ENCODE measurements around the gene STK31.
"Not testable (repeated sequence)": the region's sequence is repeated elsewhere in the genome, so short reads cannot be mapped to it uniquely, and the experiment has no call there.

STK31 gene

DNA sequence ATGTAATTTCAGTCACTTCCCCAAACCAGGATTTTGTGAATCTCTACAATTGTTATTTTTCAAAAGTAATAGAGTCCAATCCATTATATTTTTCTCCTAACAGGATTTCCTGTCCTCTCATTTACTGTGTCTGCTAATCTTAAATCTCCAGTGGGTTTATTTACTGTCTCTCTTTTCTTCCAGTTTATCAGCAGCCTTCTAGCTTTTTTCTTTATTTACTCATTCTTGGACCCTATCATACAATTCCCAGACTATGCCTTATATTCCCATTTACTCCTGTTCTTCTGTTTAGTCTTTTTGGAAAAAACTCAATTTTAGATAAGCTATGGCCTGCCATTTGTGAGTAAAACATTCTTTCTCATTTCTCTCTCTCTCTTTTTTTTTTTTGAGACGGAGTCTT lies 94.7 kb downstream of the STK31 start:
- DNase-seq: no peak

- no peak for DNase-seq
Observed at GRCh38 chr7:23808421-23808820, 98.4 kb downstream of the STK31 start.

GRCh38 chr7:23810099-23810498 lies 100.1 kb downstream of the STK31 start:
- DNase-seq: no peak

DNA sequence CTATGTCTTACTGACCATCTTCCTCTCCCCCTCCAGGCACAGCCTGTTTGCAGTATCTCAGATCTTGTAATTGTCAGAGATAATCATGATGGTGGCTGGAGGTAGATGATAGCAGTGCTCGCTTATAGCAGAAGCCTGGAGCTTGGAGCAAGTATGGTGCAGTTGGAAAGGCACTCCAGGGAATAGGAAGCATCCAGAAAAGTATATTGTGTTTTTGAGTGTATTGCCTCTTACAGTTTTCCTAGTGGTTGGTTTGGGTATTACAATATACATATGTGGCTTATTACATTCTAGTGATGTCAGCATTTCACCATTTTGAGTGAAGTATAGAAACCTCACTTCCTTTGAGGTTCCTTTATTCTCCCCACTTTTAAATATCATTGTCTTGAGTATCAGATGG lies 101.5 kb downstream of the STK31 start:
- DNase-seq: no peak

GRCh38 chr7:23828125-23828524 lies 118.1 kb downstream of the STK31 start:
- DNase-seq: not testable (repeated sequence)

GRCh38 chr7:23832733-23833132 lies 122.7 kb downstream of the STK31 start:
- not testable (repeated sequence) for DNase-seq

- no peak for DNase-seq
Observed at GRCh38 chr7:23833405-23833804, 123.4 kb downstream of the STK31 start.

DNA sequence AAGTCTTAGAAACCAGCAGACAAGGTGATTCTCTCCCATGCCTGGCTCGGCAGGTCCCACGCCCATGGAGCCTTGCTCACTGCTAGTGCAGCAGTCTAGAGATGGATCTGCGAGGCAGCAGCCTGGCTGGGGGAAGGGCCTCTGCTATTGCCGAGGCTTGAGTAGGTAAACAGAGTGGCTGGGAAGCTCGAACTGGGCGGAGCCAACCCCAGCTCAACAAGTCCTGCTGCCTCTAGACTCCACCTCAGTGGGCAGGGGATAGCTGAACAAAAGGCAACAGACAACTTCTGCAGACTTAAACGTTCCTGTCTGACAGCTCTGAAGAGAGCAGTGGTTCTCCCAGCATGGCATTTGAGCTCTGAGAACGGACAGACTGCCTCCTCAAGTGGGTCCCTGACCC lies 134.8 kb downstream of the STK31 start:
- not testable (repeated sequence) for DNase-seq

DNA sequence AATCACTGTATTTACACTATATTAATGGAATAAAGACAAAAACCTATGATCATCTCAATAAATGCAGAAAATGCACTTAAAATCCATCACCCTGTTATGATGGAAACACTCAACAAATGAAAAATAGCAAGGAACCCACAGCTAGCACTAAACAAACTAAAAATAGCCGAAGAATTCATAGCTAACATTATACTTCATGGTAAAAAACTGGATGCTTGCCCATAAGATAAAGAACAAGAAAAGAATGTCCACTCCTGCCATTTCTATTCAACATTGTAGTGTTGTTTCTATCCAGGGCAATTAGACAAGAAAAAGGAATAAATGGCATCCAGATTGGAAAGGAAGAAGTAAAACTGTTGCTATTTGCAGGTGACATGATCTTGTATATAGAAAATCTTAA lies 142.1 kb downstream of the STK31 start:
- DNase-seq: no peak

- DNase-seq: no peak
Observed at GRCh38 chr7:23852988-23853387, 143.0 kb downstream of the STK31 start.

DNA sequence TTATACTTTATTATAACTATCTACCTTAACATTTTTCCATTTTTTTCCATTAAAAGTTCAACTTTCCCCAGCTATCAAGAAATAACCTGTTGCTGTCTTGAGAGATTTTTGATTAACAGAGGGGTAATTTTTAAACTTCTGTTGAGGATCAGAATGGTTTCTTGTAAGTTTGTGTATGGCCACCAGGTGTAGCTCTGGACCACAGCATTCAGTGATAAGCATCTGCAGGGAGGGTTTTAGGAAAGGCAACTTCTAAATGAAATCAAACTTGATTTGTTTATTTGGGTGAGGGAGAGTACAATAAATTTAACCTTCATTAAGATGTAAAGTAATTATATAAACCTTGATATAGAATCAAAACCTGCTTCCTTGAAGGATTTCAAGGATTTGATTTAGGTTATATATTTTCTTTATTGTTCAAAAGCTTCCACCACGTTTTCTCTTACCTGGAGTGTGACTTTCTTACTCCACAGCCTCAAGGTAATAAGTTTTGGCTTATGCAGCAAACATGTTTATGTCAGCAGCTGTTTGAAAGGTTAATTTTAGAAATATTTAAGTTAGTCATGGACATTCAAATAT lies 153.3 kb downstream of the STK31 start:
- peak; percentile 50 for DNase-seq

GRCh38 chr7:23864973-23865372 lies 155.0 kb downstream of the STK31 start:
- DNase-seq: no peak

DNA sequence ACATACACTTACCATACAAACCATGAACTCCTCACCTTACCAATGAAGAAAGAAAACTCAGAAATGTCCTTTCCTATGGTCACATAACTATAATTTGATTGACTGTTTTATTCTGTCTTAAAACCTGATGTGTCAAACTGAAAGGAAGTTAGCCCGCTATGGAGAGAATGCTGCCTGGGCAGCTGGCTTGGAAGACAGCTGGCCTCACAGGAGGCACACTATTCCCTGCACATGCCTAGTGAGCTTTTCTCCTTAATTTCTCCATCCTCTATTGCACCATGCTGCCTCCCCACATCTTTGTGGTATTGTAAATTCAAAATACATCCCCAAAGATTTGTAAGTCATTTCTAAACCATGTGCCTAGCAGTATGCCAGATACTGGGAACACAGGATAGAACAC lies 163.3 kb downstream of the STK31 start:
- no peak for DNase-seq

GRCh38 chr7:23876526-23876925 lies 166.5 kb downstream of the STK31 start:
- not testable (repeated sequence) for DNase-seq

Measured in NCI-H1105 (cell line).